Testis (tissue), 2 donors: ENCODE measurements around the gene SCG2.

ENCODE experiments used
- POLR2A ChIP-seq: fragments of 450-650 bp; IDR thresholded peaks from one replicate; pipeline ENCODE4 v1.6.1; 2017; ENCODE audit warnings: antibody characterized with exemption, mild to moderate bottlenecking, moderate library complexity
- TF ChIP-seq, protein P1 (sequence below), 3 experiments: fragments of 450-650 bp in 2 of 3; fragments of 200-600 bp in 1 of 3; sonication (generic) in 1 of 3; IDR thresholded peaks; one replicate each; pipeline ENCODE4 v1.5.1; 2016 to 2019; ENCODE audit warnings: antibody characterized with exemption in 3 of 3, mild to moderate bottlenecking in 2 of 3, moderate library complexity in 1 of 3

DNA sequence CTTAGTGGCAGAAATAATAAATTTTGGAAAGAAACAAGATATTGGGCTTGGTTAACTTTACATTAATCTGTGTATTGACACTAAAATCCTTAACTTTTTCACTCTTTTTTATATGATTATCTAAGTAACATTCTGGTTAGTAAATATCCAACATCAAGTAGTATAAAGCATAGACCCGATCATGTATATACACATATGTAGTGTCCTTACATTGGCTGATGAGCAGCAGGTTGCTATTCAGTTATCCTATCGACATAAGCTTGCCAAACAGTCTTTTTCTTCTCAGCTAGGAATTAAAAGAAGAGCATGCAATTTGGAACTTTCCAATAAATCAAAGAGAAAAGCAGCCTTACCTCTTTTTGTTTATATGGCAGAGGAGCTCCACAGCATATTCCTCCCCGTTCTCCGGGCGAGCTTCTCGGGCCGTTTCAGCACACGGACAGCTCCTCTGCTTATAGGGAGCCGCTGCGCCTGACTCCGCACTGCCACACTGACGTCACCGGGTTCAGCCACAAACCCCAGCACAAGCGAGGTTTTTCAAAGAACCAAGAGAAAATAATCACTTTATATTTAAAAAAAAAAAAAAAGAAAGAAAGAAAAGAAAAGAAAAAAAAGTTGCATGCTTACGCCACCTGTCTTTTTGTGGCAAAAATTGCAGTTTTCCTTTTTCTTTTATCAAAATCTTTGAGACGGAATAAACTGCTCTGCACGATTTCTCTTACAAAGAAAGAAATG is at the start of gene SCG2:
- TF ChIP-seq, protein P1, sequence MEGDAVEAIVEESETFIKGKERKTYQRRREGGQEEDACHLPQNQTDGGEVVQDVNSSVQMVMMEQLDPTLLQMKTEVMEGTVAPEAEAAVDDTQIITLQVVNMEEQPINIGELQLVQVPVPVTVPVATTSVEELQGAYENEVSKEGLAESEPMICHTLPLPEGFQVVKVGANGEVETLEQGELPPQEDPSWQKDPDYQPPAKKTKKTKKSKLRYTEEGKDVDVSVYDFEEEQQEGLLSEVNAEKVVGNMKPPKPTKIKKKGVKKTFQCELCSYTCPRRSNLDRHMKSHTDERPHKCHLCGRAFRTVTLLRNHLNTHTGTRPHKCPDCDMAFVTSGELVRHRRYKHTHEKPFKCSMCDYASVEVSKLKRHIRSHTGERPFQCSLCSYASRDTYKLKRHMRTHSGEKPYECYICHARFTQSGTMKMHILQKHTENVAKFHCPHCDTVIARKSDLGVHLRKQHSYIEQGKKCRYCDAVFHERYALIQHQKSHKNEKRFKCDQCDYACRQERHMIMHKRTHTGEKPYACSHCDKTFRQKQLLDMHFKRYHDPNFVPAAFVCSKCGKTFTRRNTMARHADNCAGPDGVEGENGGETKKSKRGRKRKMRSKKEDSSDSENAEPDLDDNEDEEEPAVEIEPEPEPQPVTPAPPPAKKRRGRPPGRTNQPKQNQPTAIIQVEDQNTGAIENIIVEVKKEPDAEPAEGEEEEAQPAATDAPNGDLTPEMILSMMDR (IDR thresholded peaks at IDR 0.05): peak in 2 of 3 experiments; percentile 22 to 60
- TF ChIP-seq POLR2A: no peak
